A549 (cell line): ENCODE measurements around the gene GPD2.

Experiments
- BHLHE40 ChIP-seq: IDR thresholded peaks from 2 replicates; pipeline ENCODE4 v1.6.1; 2012; ENCODE audit warnings: low read depth, low read length, inconsistent platforms
- CHD4 ChIP-seq: fragments of 200-600 bp; sonication (generic); IDR thresholded peaks from 2 replicates; pipeline ENCODE4 v1.6.1; 2016; ENCODE audit warnings: antibody characterized with exemption, mild to moderate bottlenecking, borderline replicate concordance
- CTCF ChIP-seq: fragments of >200 bp; sonication (Bioruptor Twin); formaldehyde crosslinking; IDR thresholded peaks from 3 replicates; pipeline ENCODE4 v1.5.1; 2016
- FOSL2 ChIP-seq, 2 experiments: fragments of 450-650 bp in 1 of 2; fragments of >200 bp in 1 of 2; sonication (Bioruptor Twin) in 1 of 2; formaldehyde crosslinking; IDR thresholded peaks; 2 replicates each; pipeline versions ENCODE4 v1.5.0 to v1.6.1; 2016 to 2020; ENCODE audit warnings: mild to moderate bottlenecking in 1 of 2, moderate library complexity in 1 of 2
- JUN ChIP-seq, 2 experiments: fragments of >200 bp; sonication (Bioruptor Twin); formaldehyde crosslinking; IDR thresholded peaks; 2 replicates in 1 of 2; 3 replicates in 1 of 2; pipeline ENCODE4 v1.6.1; 2016 to 2017
- SMC3 ChIP-seq: fragments of >200 bp; sonication (Bioruptor Twin); formaldehyde crosslinking; IDR thresholded peaks from 3 replicates; pipeline ENCODE4 v1.6.1; 2018; ENCODE audit warnings: inconsistent platforms

- TF ChIP-seq CTCF = no peak
- no peak for TF ChIP-seq JUN (IDR thresholded peaks at IDR 0.05)
- no peak for TF ChIP-seq FOSL2 (IDR thresholded peaks at IDR 0.05)
- TF ChIP-seq FOSL2 (CRISPR knock-in tag; IDR thresholded peaks at IDR 0.05) = no peak
- TF ChIP-seq BHLHE40 = no peak
- no peak for TF ChIP-seq SMC3
- no peak for TF ChIP-seq CHD4
Observed at GRCh38 chr2:156401861-156402260, 34.3 kb upstream of the GPD2 start.
